B cell (primary cell): Measurements from ENCODE around the gene HHATL. TPM values are rescaled to one million over a fixed set of nuclear protein-coding genes. Genes with fewer than 3 reads are reported as not detected.

Experiments used
- ATAC-seq: fragments of 200-7000 bp; cut with Tn5 transposase; one replicate; pipeline ENCODE4 v1.10.0; 2021; ENCODE audit warnings: low read depth, mild to moderate bottlenecking, moderate number of reproducible peaks, moderate library complexity
- CTCF ChIA-PET: fragments of 350-600 bp; sonication (Branson Sonifier 250); formaldehyde crosslinking; loops from one replicate; lab custom pipeline; 2021; ENCODE audit warnings: antibody characterized with exemption, inconsistent platforms; lab: Charles Lee
- POLR2A ChIA-PET: fragments of 350-600 bp; sonication (Branson Sonifier 250); formaldehyde crosslinking; loops from one replicate; lab custom pipeline; 2021; ENCODE audit warnings: antibody characterized with exemption; lab: Charles Lee
- DNase-seq: peaks from one replicate; pipeline ENCODE4 v3.0.0; 2013
- H2AFZ ChIP-seq: 2 replicates; pipeline ENCODE4 v1.6.1; 2012; ENCODE audit warnings: mild to moderate bottlenecking, low read depth, low read length; ENCODE audit not compliant: insufficient read depth, poor library complexity, severe bottlenecking
- H3K27ac ChIP-seq, 2 donors: 1 replicate in 1 of 2; 2 replicates in 1 of 2; pipeline ENCODE4 v1.5.1; 2012 to 2013; ENCODE audit warnings: low read length in 2 of 2, mild to moderate bottlenecking in 2 of 2, moderate library complexity in 1 of 2
- H3K27me3 ChIP-seq, 4 experiments: fragments of 200-600 bp in 1 of 4; sonication (generic) in 1 of 4; replicated peaks in 1 of 4; 1 replicate in 2 of 4; 2 replicates in 2 of 4; pipeline versions ENCODE4 v1.6.1 to v1.7.0; 2013 to 2016; ENCODE audit warnings: low read length in 3 of 4, mild to moderate bottlenecking in 2 of 4, mixed read lengths in 1 of 4, moderate library complexity in 1 of 4; ENCODE audit not compliant: insufficient read depth in 4 of 4, control insufficient read depth in 3 of 4; ENCODE audit errors: control extremely low read depth in 1 of 4
- H3K36me3 ChIP-seq, 2 experiments: replicated peaks in 1 of 2; 1 replicate in 1 of 2; 2 replicates in 1 of 2; pipeline versions ENCODE4 v1.6.1 to v1.7.1; 2013; ENCODE audit warnings: low read length in 1 of 2; ENCODE audit not compliant: insufficient read depth in 2 of 2, control insufficient read depth in 1 of 2; ENCODE audit errors: control extremely low read depth in 1 of 2, extremely low read depth in 1 of 2
- H3K4me1 ChIP-seq, 2 donors: fragments of 200-600 bp in 1 of 2; sonication (generic) in 1 of 2; 1 replicate in 1 of 2; 2 replicates in 1 of 2; pipeline versions ENCODE4 v1.5.1 to v1.6.1; 2013 to 2017; ENCODE audit warnings: low read length in 2 of 2; ENCODE audit not compliant: control insufficient read depth in 2 of 2, insufficient read depth in 2 of 2
- H3K4me2 ChIP-seq: replicated peaks from 2 replicates; pipeline ENCODE3; 2012; ENCODE audit warnings: mild to moderate bottlenecking, low read depth, low read length; ENCODE audit not compliant: poor library complexity, severe bottlenecking
- H3K4me3 ChIP-seq, 5 experiments: fragments of 200-600 bp in 1 of 5; sonication (generic) in 1 of 5; 1 replicate in 3 of 5; 2 replicates in 2 of 5; pipeline versions ENCODE4 v1.5.1 to v1.7.0; 2011 to 2016; ENCODE audit warnings: low read length in 4 of 5, mild to moderate bottlenecking in 4 of 5, low read depth in 2 of 5, control low read depth in 1 of 5, moderate library complexity in 1 of 5; ENCODE audit not compliant: insufficient read depth in 1 of 5; ENCODE audit errors: control extremely low read depth in 1 of 5, extremely low read depth in 1 of 5
- H3K79me2 ChIP-seq: fragments of 200-600 bp; sonication (generic); one replicate; pipeline ENCODE4 v1.6.0; 2016; ENCODE audit warnings: low read length; ENCODE audit not compliant: control insufficient read depth, insufficient read depth
- H3K9ac ChIP-seq: fragments of 200-600 bp; sonication (generic); 2 replicates; pipeline ENCODE4 v1.6.1; 2017; ENCODE audit warnings: mild to moderate bottlenecking, low read length, moderate library complexity
- H3K9me3 ChIP-seq, 3 donors: one replicate each; pipeline versions ENCODE4 v1.6.1 to v1.7.1; 2013; ENCODE audit warnings: low read length in 2 of 3; ENCODE audit not compliant: control insufficient read depth in 2 of 3, insufficient read depth in 1 of 3; ENCODE audit errors: control extremely low read depth in 1 of 3
- H4K20me1 ChIP-seq: 2 replicates; pipeline ENCODE4 v1.6.0; 2012; ENCODE audit warnings: mild to moderate bottlenecking, low read length; ENCODE audit not compliant: insufficient read depth, control insufficient read depth, poor library complexity, severe bottlenecking
- H3K27ac Mint-ChIP-seq: one replicate; pipeline ENCODE4 v1.8.0; 2021; ENCODE audit warnings: mixed read lengths
- H3K27me3 Mint-ChIP-seq: one replicate; pipeline ENCODE4 v1.8.0; 2021; ENCODE audit warnings: mixed read lengths
- H3K4me1 Mint-ChIP-seq: one replicate; pipeline ENCODE4 v1.8.0; 2021; ENCODE audit warnings: mixed read lengths
- H3K4me3 Mint-ChIP-seq: one replicate; pipeline ENCODE4 v1.8.0; 2021; ENCODE audit warnings: mixed read lengths
- H3K9me3 Mint-ChIP-seq: one replicate; pipeline ENCODE4 v1.8.0; 2022; ENCODE audit warnings: mixed read lengths; ENCODE audit not compliant: insufficient read depth
- EZH2 ChIP-seq: IDR thresholded peaks from 2 replicates; pipeline ENCODE4 v1.6.1; 2012; ENCODE audit warnings: borderline replicate concordance, low read depth, mild to moderate bottlenecking, moderate library complexity, low read length; ENCODE audit not compliant: insufficient read depth, poor library complexity, severe bottlenecking
- WGBS: methylation state at CpG from one replicate; pipeline ENCODE4 v1.1.5; 2013; ENCODE audit warnings: missing lambda C conversion rate; ENCODE audit not compliant: insufficient coverage; 5-methylcytosine and 5-hydroxymethylcytosine counted together
- intact Hi-C: fragments of 100-400 bp; cut with micrococcal nuclease; formaldehyde crosslinking; loops from one replicate; pipeline ENCODE4 v1.10.0; 2022
- polyA plus RNA-seq: library from polyadenylated mRNA; depleted of rRNA; stranded (reverse); fragments of >200 nt; gene quantifications from 2 replicates; pipeline ENCODE4 v1.2.3, GENCODE V29; 2012
- total RNA-seq, 2 donors: library from RNA; stranded (reverse); fragments of 120-200 nt in 1 of 2; gene quantifications; 1 replicate in 1 of 2; 2 replicates in 1 of 2; pipeline versions ENCODE4 v1.2.3 to v1.2.4, GENCODE V29; 2013 to 2022
- TF ChIP-seq, protein P1 (sequence below): fragments of 200-600 bp; IDR thresholded peaks from one replicate; pipeline ENCODE4 v1.8.0; 2022; ENCODE audit warnings: antibody characterized with exemption, mild to moderate bottlenecking

Gene HHATL
- total and polyA plus RNA-seq, 2 donors (not counting 1 experiment from before 2014, with no cell fraction given): not detected

DNA sequence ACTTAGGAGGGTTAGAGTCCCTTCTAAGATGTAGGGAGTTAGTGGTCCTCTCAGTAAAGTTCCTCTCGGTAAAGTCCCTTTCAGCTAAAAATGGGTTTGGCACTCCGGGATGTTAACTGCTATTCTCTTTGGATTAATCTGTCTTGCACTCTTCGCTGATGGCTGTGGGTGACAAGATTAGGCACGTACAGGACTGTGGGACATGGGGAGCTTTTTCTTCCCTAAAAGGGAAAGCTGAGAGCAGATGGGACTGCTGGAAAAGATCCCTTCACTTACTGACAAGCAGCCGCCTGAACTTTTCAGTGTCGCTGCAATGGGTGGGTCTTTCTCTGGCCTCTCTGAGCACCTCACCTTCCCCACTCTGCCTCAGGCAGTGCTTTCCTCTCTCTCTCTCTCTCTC, 16.4 kb upstream of the HHATL start:
- Mint-ChIP-seq H3K27me3 (peaks cover 21% of the 10 kb centered on the region), H3K9me3 (no peaks in the 10 kb centered on the region), H3K4me3 (no peak overlapping the region), H3K27ac (no peak overlapping the region), H3K4me1 (peaks cover 6% of the 10 kb centered on the region)
- ChIA-PET CTCF (no interaction called here), POLR2A (no interaction called here)
- H2AFZ ChIP-seq: no peak overlapping the region
- H3K79me2 ChIP-seq: no peaks in the 10 kb centered on the region
- no peak overlapping the region for H3K4me3 ChIP-seq
- DNase-seq (no peak), ATAC-seq (no peak)
- intact Hi-C loops: no loop called here
- H3K9ac ChIP-seq: no peak overlapping the region
- H3K4me1 ChIP-seq: peaks cover 0 to 2% of the 10 kb centered on the region in 2 donors
- 83% methylated on average over 4 of the region's 6 CpGs for WGBS
- TF ChIP-seq, protein P1, sequence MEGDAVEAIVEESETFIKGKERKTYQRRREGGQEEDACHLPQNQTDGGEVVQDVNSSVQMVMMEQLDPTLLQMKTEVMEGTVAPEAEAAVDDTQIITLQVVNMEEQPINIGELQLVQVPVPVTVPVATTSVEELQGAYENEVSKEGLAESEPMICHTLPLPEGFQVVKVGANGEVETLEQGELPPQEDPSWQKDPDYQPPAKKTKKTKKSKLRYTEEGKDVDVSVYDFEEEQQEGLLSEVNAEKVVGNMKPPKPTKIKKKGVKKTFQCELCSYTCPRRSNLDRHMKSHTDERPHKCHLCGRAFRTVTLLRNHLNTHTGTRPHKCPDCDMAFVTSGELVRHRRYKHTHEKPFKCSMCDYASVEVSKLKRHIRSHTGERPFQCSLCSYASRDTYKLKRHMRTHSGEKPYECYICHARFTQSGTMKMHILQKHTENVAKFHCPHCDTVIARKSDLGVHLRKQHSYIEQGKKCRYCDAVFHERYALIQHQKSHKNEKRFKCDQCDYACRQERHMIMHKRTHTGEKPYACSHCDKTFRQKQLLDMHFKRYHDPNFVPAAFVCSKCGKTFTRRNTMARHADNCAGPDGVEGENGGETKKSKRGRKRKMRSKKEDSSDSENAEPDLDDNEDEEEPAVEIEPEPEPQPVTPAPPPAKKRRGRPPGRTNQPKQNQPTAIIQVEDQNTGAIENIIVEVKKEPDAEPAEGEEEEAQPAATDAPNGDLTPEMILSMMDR: no peak
- no peak for TF ChIP-seq EZH2
- no peaks in the 10 kb centered on the region for H3K27me3 ChIP-seq
- no peaks in the 10 kb centered on the region for H4K20me1 ChIP-seq
- no peak overlapping the region for H3K27ac ChIP-seq
- H3K36me3 ChIP-seq: no peaks in the 10 kb centered on the region
- no peak overlapping the region for H3K4me2 ChIP-seq
- no peaks in the 10 kb centered on the region for H3K9me3 ChIP-seq

DNA sequence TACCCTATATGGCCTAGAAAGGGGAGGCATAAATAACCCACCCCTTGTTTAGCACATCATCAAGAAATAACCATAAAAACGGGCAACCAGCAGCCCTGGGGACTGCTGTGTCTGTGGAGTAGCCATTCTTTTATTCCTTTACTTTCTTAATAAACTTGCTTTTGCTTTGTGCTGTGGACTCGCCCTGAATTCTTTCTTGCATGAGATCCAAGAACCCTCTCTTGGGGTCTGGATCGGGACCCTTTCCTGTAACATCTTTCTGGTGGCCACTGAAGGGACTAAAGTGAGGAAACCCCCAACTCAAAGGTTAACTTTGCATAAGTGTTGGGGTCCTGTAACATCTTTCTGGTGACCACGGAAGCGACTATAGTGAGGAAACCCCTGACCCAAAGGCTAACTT, 15.7 kb upstream of the HHATL start:
- Histone ChIP-seq H2AFZ (no peak overlapping the region), H3K9me3 (no peaks in the 10 kb centered on the region), H3K27ac (no peak overlapping the region), H3K36me3 (no peaks in the 10 kb centered on the region), H3K9ac (no peak overlapping the region), H3K4me2 (no peak overlapping the region), H3K79me2 (no peaks in the 10 kb centered on the region), H4K20me1 (no peaks in the 10 kb centered on the region), H3K27me3 (no peaks in the 10 kb centered on the region), H3K4me1 (peaks cover 5 to 8% of the 10 kb centered on the region in 2 donors), H3K4me3 (no peak overlapping the region)
- TF ChIP-seq EZH2: no peak
- TF ChIP-seq, protein P1: no peak
- Mint-ChIP-seq H3K4me1 (peaks cover 13% of the 10 kb centered on the region), H3K27me3 (peaks cover 17% of the 10 kb centered on the region), H3K27ac (no peak overlapping the region), H3K9me3 (no peaks in the 10 kb centered on the region), H3K4me3 (no peak overlapping the region)
- POLR2A ChIA-PET: no interaction called here
- DNase-seq: no peak
- WGBS: no CpG with 5 or more reads among the region's 5 CpGs
- ATAC-seq: no peak
- CTCF ChIA-PET: no interaction called here
- intact Hi-C loops: no loop called here
